GM12878 (cell line): Measurements from ENCODE around the gene AP2A2. TPM values are rescaled to one million over a fixed set of nuclear protein-coding genes. Genes with fewer than 3 reads are reported as not detected.

Experiments used
- ATAC-seq: fragments of 200-7000 bp; cut with Tn5 transposase; 3 replicates; pipeline ENCODE4 v1.9.1; 2020; ENCODE audit warnings: mild to moderate bottlenecking, moderate library complexity
- BruUV-seq: library from RNA; stranded (reverse); fragments of 400-500 nt; replicated peaks from 2 replicates; lab custom pipeline; 2021; lab: Mats Ljungman, UMichigan
- CTCF ChIA-PET: fragments of 300-600 bp; sonication (Branson Sonifier 250); formaldehyde crosslinking; extraction: SDS; loops from one replicate; lab custom pipeline; 2021; ENCODE audit warnings: inconsistent platforms; lab: Yijun Ruan, JAX
- POLR2A ChIA-PET: fragments of 350-600 bp; formaldehyde crosslinking; extraction: SDS; loops from one replicate; lab custom pipeline; 2021; ENCODE audit warnings: inconsistent platforms; lab: Charles Lee
- RAD21 ChIA-PET: fragments of 300-600 bp; sonication (Branson Sonifier 250); formaldehyde crosslinking; loops from one replicate; lab custom pipeline; 2023; ENCODE audit warnings: antibody characterized with exemption; ENCODE audit not compliant: unreplicated experiment; lab: Charles Lee
- SMC1A ChIA-PET: fragments of 300-600 bp; sonication (Branson Sonifier 250); formaldehyde crosslinking; loops from one replicate; lab custom pipeline; 2023; ENCODE audit not compliant: unreplicated experiment, uncharacterized antibody; lab: Charles Lee
- DNase-seq: peaks from one replicate; pipeline ENCODE4 v3.0.0-alpha.2; 2011; ENCODE audit warnings: low read depth, low spot score
- FAIRE-seq: peaks from 3 replicates; lab custom pipeline; 2011; peaks lifted over from hg19 to GRCh38; lab: Jason Lieb, UNC
- H2AFZ ChIP-seq: 2 replicates; pipeline ENCODE4 v1.6.0; 2011; ENCODE audit warnings: low read depth, low read length, control low read depth; ENCODE audit not compliant: control insufficient read depth
- H3K27ac ChIP-seq: 2 replicates; pipeline ENCODE4 v1.5.1; 2011; ENCODE audit warnings: control low read depth; ENCODE audit not compliant: control insufficient read depth, insufficient read depth
- H3K27me3 ChIP-seq, 2 experiments: replicated peaks in 1 of 2; 2 replicates each; pipeline versions ENCODE4 v1.6.0 to v1.6.1; 2011; ENCODE audit warnings: low read length in 1 of 2; ENCODE audit not compliant: control insufficient read depth in 2 of 2, insufficient read depth in 2 of 2
- H3K36me3 ChIP-seq, 2 experiments: 2 replicates each; pipeline ENCODE4 v1.5.1; 2011; ENCODE audit warnings: low read length in 1 of 2; ENCODE audit not compliant: control insufficient read depth in 2 of 2, insufficient read depth in 2 of 2
- H3K4me1 ChIP-seq: 2 replicates; pipeline ENCODE4 v1.6.1; 2011; ENCODE audit warnings: mild to moderate bottlenecking, low read length, moderate library complexity, mixed read lengths; ENCODE audit not compliant: control insufficient read depth, insufficient read depth
- H3K4me2 ChIP-seq: 2 replicates; pipeline ENCODE4 v1.6.0; 2011; ENCODE audit warnings: control low read depth; ENCODE audit not compliant: control insufficient read depth, insufficient read depth
- H3K4me3 ChIP-seq: fragments of 200-600 bp; sonication (generic); 2 replicates; pipeline ENCODE4 v1.5.1; 2016
- H3K79me2 ChIP-seq: 2 replicates; pipeline ENCODE4 v1.6.0; 2011; ENCODE audit warnings: low read length; ENCODE audit not compliant: control insufficient read depth, insufficient read depth
- H3K9ac ChIP-seq: 2 replicates; pipeline ENCODE4 v1.8.0; 2011; ENCODE audit warnings: low read length, control low read depth, mixed read lengths; ENCODE audit not compliant: control insufficient read depth, insufficient read depth
- H3K9me3 ChIP-seq: replicated peaks from 3 replicates; pipeline ENCODE4 v1.5.1; 2011; ENCODE audit warnings: mild to moderate bottlenecking, low read length; ENCODE audit not compliant: control insufficient read depth, insufficient read depth
- H4K20me1 ChIP-seq: 2 replicates; pipeline ENCODE4 v1.6.0; 2011; ENCODE audit not compliant: control insufficient read depth, insufficient read depth
- ATF7 ChIP-seq: fragments of 450-650 bp; IDR thresholded peaks from 2 replicates; pipeline ENCODE4 v1.6.1; 2016; ENCODE audit warnings: low read depth, mild to moderate bottlenecking
- HDGF ChIP-seq: fragments of 450-650 bp; IDR thresholded peaks from 2 replicates; pipeline ENCODE4 v1.6.1; 2016; ENCODE audit warnings: antibody characterized with exemption
- JUNB ChIP-seq: IDR thresholded peaks from 2 replicates; pipeline ENCODE4 v1.6.1; 2016; ENCODE audit warnings: antibody characterized with exemption, mild to moderate bottlenecking
- MLLT1 ChIP-seq: fragments of 450-650 bp; IDR thresholded peaks from 2 replicates; pipeline ENCODE4 v1.6.1; 2016; ENCODE audit warnings: mild to moderate bottlenecking
- NKRF ChIP-seq: fragments of 450-650 bp; conservative IDR thresholded peaks from 2 replicates; pipeline ENCODE4 v1.6.1; 2017; ENCODE audit warnings: mild to moderate bottlenecking, moderate library complexity
- RAD51 ChIP-seq: fragments of 450-650 bp; IDR thresholded peaks from 2 replicates; pipeline ENCODE4 v1.6.1; 2016; ENCODE audit warnings: moderate library complexity, mild to moderate bottlenecking, inconsistent platforms
- RCOR1 ChIP-seq: conservative IDR thresholded peaks from 2 replicates; pipeline ENCODE4 v1.6.1; 2012; ENCODE audit warnings: low read depth, low read length, improper control_type of control experiment
- SMAD5 ChIP-seq: IDR thresholded peaks from 2 replicates; pipeline ENCODE4 v1.6.1; 2016; ENCODE audit warnings: antibody characterized with exemption, low read depth
- YY1 ChIP-seq: IDR thresholded peaks from 2 replicates; pipeline ENCODE4 v1.6.1; 2011; ENCODE audit warnings: low read depth, mild to moderate bottlenecking, low read length
- WGBS: methylation state at CpG from one replicate; pipeline ENCODE4 v1.1.6; 2016; ENCODE audit warnings: low lambda C conversion rate; ENCODE audit not compliant: insufficient replicate concordance, insufficient coverage; ENCODE audit errors: missing lambda C conversion rate; 5-methylcytosine and 5-hydroxymethylcytosine counted together
- in situ Hi-C: fragments of 300-500 bp; cut with MboI; formaldehyde crosslinking; loops from 9 replicates; pipeline ENCODE4 v1.14.3; 2018; ENCODE audit warnings: mixed read lengths
- intact Hi-C: fragments of 100-400 bp; cut with micrococcal nuclease; formaldehyde crosslinking; loops from one replicate; pipeline ENCODE4 v1.14.2; 2022; ENCODE audit not compliant: unreplicated experiment
- polyA plus RNA-seq, 11 experiments: library from polyadenylated mRNA; depleted of rRNA in 4 of 11; unstranded in 6 of 11; stranded (reverse) in 5 of 11; fragments of >200 nt; fragmentation: Nextera tagmentation in 4 of 11; fragmentation: Illumina TruSeq in 1 of 11; extraction: Ambion mirVana in 4 of 11; extraction: Trizol in 1 of 11; gene quantifications; 1 replicate in 1 of 11; 2 replicates in 10 of 11; pipeline versions ENCODE4 v1.2.1 to v1.2.3, GENCODE V29; 2011 to 2016; ENCODE audit warnings: inconsistent platforms in 2 of 11, missing spikeins in 2 of 11, low read depth in 1 of 11
- total RNA-seq, 4 experiments: library from RNA; depleted of rRNA in 3 of 4; stranded (reverse); fragments of >200 nt in 3 of 4; fragmentation: Illumina TruSeq in 1 of 4; extraction: Trizol in 1 of 4; gene quantifications; 2 replicates each; pipeline versions ENCODE4 v1.2.1 to v1.2.3, GENCODE V29; 2013 to 2021

Gene AP2A2
- total and polyA plus RNA-seq, 10 of the 15 experiments (the other 5 are each of a cell fraction or from before 2014, with no cell fraction given), result 0.58 to 48.8 (median 18.2) TPM

- Histone ChIP-seq H3K27ac (no peak overlapping the region), H3K36me3 (peaks cover 9 to 23% of the 10 kb centered on the region in 2 experiments; a peak in 3 of 4 replicates), H3K4me1 (no peaks in the 10 kb centered on the region), H4K20me1 (no peaks in the 10 kb centered on the region), H3K9ac (no peak overlapping the region), H2AFZ (no peak overlapping the region), H3K27me3 (no peaks in the 10 kb centered on the region), H3K4me2 (no peak overlapping the region), H3K79me2 (no peaks in the 10 kb centered on the region), H3K4me3 (no peak overlapping the region), H3K9me3 (no peaks in the 10 kb centered on the region)
- no peak for FAIRE-seq
- intact Hi-C loops (no loop called here), in situ Hi-C loops (no loop called here)
- RAD21 ChIA-PET, result no interaction called here
- BruUV-seq, result no TSS peak
- DNase-seq, result no peak
- SMC1A ChIA-PET, result no interaction called here
- WGBS, result 90% methylated on average over 9 of the region's 9 CpGs
- no peak for TF ChIP-seq ATF7
- no peak for TF ChIP-seq MLLT1
- no peak for TF ChIP-seq SMAD5
- no peak for TF ChIP-seq HDGF
- no peak for TF ChIP-seq YY1
- no peak for TF ChIP-seq RCOR1
- TF ChIP-seq JUNB, result no peak
- TF ChIP-seq RAD51, result no peak
- TF ChIP-seq NKRF, result no peak
- ATAC-seq, result no peak
- POLR2A ChIA-PET, result no interaction called here
- CTCF ChIA-PET, result no interaction called here
Observed at GRCh38 chr11:969651-970205, 44.1 kb downstream of the AP2A2 start.
